PC-3 (cell line): ENCODE measurements around the gene EDC4. TPM values are rescaled to one million over a fixed set of nuclear protein-coding genes. Genes with fewer than 3 reads are reported as not detected.

Source experiments
- ATAC-seq: fragments of 200-7000 bp; cut with Tn5 transposase; 2 replicates; pipeline ENCODE4 v1.9.1; 2020; ENCODE audit warnings: mild to moderate bottlenecking, moderate library complexity
- BruUV-seq: library from RNA; stranded (reverse); fragments of 400-500 nt; replicated peaks from 2 replicates; lab custom pipeline; 2021; lab: Mats Ljungman, UMichigan
- CTCF ChIA-PET: fragments of 300-600 bp; sonication (Branson Sonifier 250); formaldehyde crosslinking; loops from one replicate; lab custom pipeline; 2022; ENCODE audit warnings: antibody characterized with exemption; lab: Charles Lee
- POLR2A ChIA-PET: fragments of 300-600 bp; sonication (Branson Sonifier 250); formaldehyde crosslinking; loops from one replicate; lab custom pipeline; 2022; ENCODE audit warnings: antibody characterized with exemption; ENCODE audit not compliant: unreplicated experiment; lab: Charles Lee
- DNase-seq: peaks from one replicate; pipeline ENCODE4 v3.0.0-alpha.2; 2015
- H2AFZ ChIP-seq: fragments of 300-600 bp; sonication (generic); 2 replicates; pipeline ENCODE4 v1.6.0; 2016; ENCODE audit warnings: antibody characterized with exemption, low read length
- H3F3A ChIP-seq: fragments of 300-600 bp; sonication (generic); one replicate; pipeline ENCODE4 v1.6.0; 2017; ENCODE audit warnings: antibody characterized with exemption, low read length, control low read depth, mild to moderate bottlenecking; ENCODE audit not compliant: unreplicated experiment
- H3K27ac ChIP-seq: fragments of 300-600 bp; sonication (generic); 2 replicates; pipeline ENCODE4 v1.5.1; 2016; ENCODE audit warnings: mild to moderate bottlenecking, low read length
- H3K27me3 ChIP-seq: fragments of 300-600 bp; sonication (generic); 2 replicates; pipeline ENCODE4 v1.6.1; 2016; ENCODE audit warnings: low read length, mixed read lengths
- H3K36me3 ChIP-seq: fragments of 300-600 bp; sonication (generic); 2 replicates; pipeline ENCODE4 v1.6.1; 2016; ENCODE audit warnings: low read depth, mixed run types, low read length, mixed read lengths
- H3K4me1 ChIP-seq: fragments of 300-600 bp; sonication (generic); 2 replicates; pipeline ENCODE4 v1.5.1; 2016; ENCODE audit warnings: low read length; ENCODE audit not compliant: insufficient read depth
- H3K4me2 ChIP-seq: fragments of 300-600 bp; sonication (generic); 2 replicates; pipeline ENCODE4 v1.6.0; 2016; ENCODE audit warnings: low read length
- H3K4me3 ChIP-seq: fragments of 300-600 bp; sonication (generic); 2 replicates; pipeline ENCODE4 v1.5.1; 2016; ENCODE audit warnings: mild to moderate bottlenecking, low read length, mixed read lengths
- H3K79me2 ChIP-seq: fragments of 300-600 bp; sonication (generic); 2 replicates; pipeline ENCODE4 v1.6.1; 2017; ENCODE audit warnings: low read length, mixed read lengths
- H3K9ac ChIP-seq: fragments of 300-600 bp; sonication (generic); 2 replicates; pipeline ENCODE4 v1.6.0; 2016; ENCODE audit warnings: mild to moderate bottlenecking, low read length
- H3K9me2 ChIP-seq: fragments of 300-600 bp; sonication (generic); replicated peaks from 2 replicates; pipeline ENCODE4 v1.6.1; 2016; ENCODE audit warnings: mixed run types, low read length, mixed read lengths
- H3K9me3 ChIP-seq: fragments of 300-600 bp; sonication (generic); 2 replicates; pipeline ENCODE4 v1.6.1; 2016; ENCODE audit warnings: low read length, mixed read lengths
- H4K20me1 ChIP-seq: fragments of 300-600 bp; sonication (generic); 2 replicates; pipeline ENCODE4 v1.6.1; 2016; ENCODE audit warnings: low read length, mixed read lengths
- CTCF ChIP-seq: fragments of 300-600 bp; sonication (generic); conservative IDR thresholded peaks from 2 replicates; pipeline ENCODE4 v1.5.1; 2017; ENCODE audit warnings: antibody characterized with exemption, low read depth, mild to moderate bottlenecking, low read length
- EZH2 ChIP-seq: fragments of 300-600 bp; sonication (generic); IDR thresholded peaks from one replicate; pipeline ENCODE4 v1.6.1; 2017; ENCODE audit warnings: antibody characterized with exemption, mild to moderate bottlenecking, low read length; ENCODE audit not compliant: unreplicated experiment
- EZH2phosphoT487 ChIP-seq: fragments of 300-600 bp; sonication (generic); IDR thresholded peaks from 2 replicates; pipeline ENCODE4 v1.6.1; 2018; ENCODE audit warnings: mild to moderate bottlenecking, antibody characterized with exemption, low read length, borderline replicate concordance
- intact Hi-C: fragments of 100-400 bp; cut with micrococcal nuclease; formaldehyde crosslinking; loops from 2 replicates; pipeline ENCODE4 v1.9.0; 2023
- total RNA-seq: library from RNA; depleted of rRNA; stranded (reverse); fragments of >200 nt; gene quantifications from 2 replicates; pipeline ENCODE4 v1.2.3, GENCODE V29; 2014

The EDC4 gene
- total RNA-seq, 1 experiment from 2014 or later, result 58.9 TPM

- intact Hi-C loops, result no loop called here
- no peak overlapping the region for H3K4me2 ChIP-seq
- H3K9me2 ChIP-seq, result no peaks in the 10 kb centered on the region
- H3K4me1 ChIP-seq, result peaks cover 10% of the 10 kb centered on the region
- peaks cover 13% of the 10 kb centered on the region for H3K79me2 ChIP-seq
- no peak overlapping the region for H3K4me3 ChIP-seq
- ATAC-seq (no peak), DNase-seq (no peak)
- H3K36me3 ChIP-seq, result no peaks in the 10 kb centered on the region
- no peak overlapping the region for H3K9ac ChIP-seq
- H2AFZ ChIP-seq, result no peak overlapping the region
- no peaks in the 10 kb centered on the region for H3K9me3 ChIP-seq
- no peaks in the 10 kb centered on the region for H4K20me1 ChIP-seq
- no TSS peak for BruUV-seq
- POLR2A ChIA-PET, result interaction anchor here (0.5 kb wide), 1 partner anchor 130 kb away, joined by 3 read pairs; no protein-coding TSS in a partner anchor
- CTCF ChIA-PET, result no interaction called here
- H3F3A ChIP-seq, result no peaks in the 10 kb centered on the region
- no peak for TF ChIP-seq EZH2
- TF ChIP-seq EZH2phosphoT487, result no peak
- no peak overlapping the region for H3K27ac ChIP-seq
- no peaks in the 10 kb centered on the region for H3K27me3 ChIP-seq
Measured at GRCh38 chr16:67837811-67838210, 35.0 kb upstream of the EDC4 start.

- DNase-seq, result no peak
- Histone ChIP-seq H3K27ac (peak overlapping the region; percentile 83), H3K4me1 (peaks cover 30% of the 10 kb centered on the region), H3K9me3 (no peaks in the 10 kb centered on the region), H3F3A (no peaks in the 10 kb centered on the region), H3K9ac (peak overlapping the region; percentile 81), H3K79me2 (peaks cover 39% of the 10 kb centered on the region), H3K36me3 (no peaks in the 10 kb centered on the region), H3K9me2 (no peaks in the 10 kb centered on the region), H3K27me3 (no peaks in the 10 kb centered on the region), H4K20me1 (0 out of 2 replicates have a peak, but pooled peaks cover 9% of the 10 kb centered on the region), H2AFZ (peak overlapping the region; percentile 99), H3K4me2 (peak overlapping the region; percentile 90), H3K4me3 (peak overlapping the region; percentile 89)
- no peak for ATAC-seq
- TF ChIP-seq CTCF (no peak), EZH2phosphoT487 (no peak), EZH2 (no peak)
- intact Hi-C loops, result loop anchor here (5.0 kb wide), 1 partner anchor 86 kb away; no protein-coding TSS in a partner anchor
- ChIA-PET CTCF (no interaction called here), POLR2A (no interaction called here)
- no TSS peak for BruUV-seq
Measured at GRCh38 chr16:67841198-67841815, 31.5 kb upstream of the EDC4 start.

- peak; percentile 54 for ATAC-seq
- POLR2A ChIA-PET, result no interaction called here
Measured at GRCh38 chr16:67841816-67842508, 30.9 kb upstream of the EDC4 start, which contains the start of gene THAP11. Gene THAP11 (plus strand): TSS chr16:67842320. CDS start chr16:67842555, 235 bp downstream.

More at GRCh38 chr16:67841816-67842508, 30.9 kb upstream of the EDC4 start, which contains the start of gene THAP11:
- peak; percentile 63 for TF ChIP-seq CTCF
- TF ChIP-seq EZH2phosphoT487, result no peak
- no peak for TF ChIP-seq EZH2
- Histone ChIP-seq H3K4me2 (peak within 1 kb of the TSS; percentile 90), H3K9ac (peak within 1 kb of the TSS; percentile 81), H3K4me3 (peak within 1 kb of the TSS; percentile 89), H3K36me3 (no peaks in the 10 kb centered on the region), H3K79me2 (peaks cover 40% of the 10 kb centered on the region), H2AFZ (peak within 1 kb of the TSS; percentile 99), H3F3A (no peaks in the 10 kb centered on the region), H4K20me1 (0 out of 2 replicates have a peak, but pooled peaks cover 9% of the 10 kb centered on the region), H3K27me3 (no peaks in the 10 kb centered on the region), H3K27ac (peak within 1 kb of the TSS; percentile 83), H3K4me1 (peaks cover 31% of the 10 kb centered on the region), H3K9me2 (no peaks in the 10 kb centered on the region), H3K9me3 (no peaks in the 10 kb centered on the region)
- peak; percentile 94 for DNase-seq
- BruUV-seq, result no TSS peak
- CTCF ChIA-PET, result no interaction called here
- intact Hi-C loops, result loop anchor here (5.0 kb wide), 1 partner anchor 85 kb away; no protein-coding TSS in a partner anchor
